ENCODE data around the gene TVP23A.
"Not testable (repeated sequence)": the region's sequence is repeated elsewhere in the genome, so short reads cannot be mapped to it uniquely, and the experiment has no call there.

The TVP23A gene

DNA sequence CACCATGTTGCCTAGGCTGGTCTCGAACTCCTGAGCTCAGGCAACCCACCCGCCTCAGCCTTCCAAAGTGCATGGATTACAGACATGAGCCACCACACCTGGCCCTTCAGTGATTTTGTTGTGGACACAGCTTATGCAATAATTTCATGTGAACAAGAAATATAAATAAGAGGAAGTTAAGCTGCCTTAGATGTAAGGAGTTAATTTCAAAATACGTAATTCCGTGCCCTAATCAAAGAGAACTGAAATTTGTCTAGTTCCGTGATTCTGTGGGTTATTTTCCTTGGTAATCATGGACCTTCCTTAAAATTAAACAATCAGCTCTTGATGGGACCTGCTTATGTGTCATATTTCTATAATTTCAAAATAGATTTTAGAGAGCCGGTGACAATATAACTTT lies 11.9 kb downstream of the TVP23A start:
- no peaks in the 10 kb centered on the region for H3K36me3 ChIP-seq (ENCODE audit: control insufficient read depth in 4 of 4, insufficient read depth in 4 of 4, low read length in 3 of 4)
- ChIA-PET POLR2A (interaction anchor here (0.6 kb wide), 1 partner anchor 9 kb away, joined by 5 read pairs; no protein-coding TSS in a partner anchor), CTCF (interaction anchor here (1.1 to 1.6 kb wide), 2 partner anchors 11 to 88 kb away, joined by 3 read pairs; no protein-coding TSS in a partner anchor)
- peaks cover 0 to 4% (median 0%) of the 10 kb centered on the region in 5 experiments for H3K9me3 ChIP-seq (ENCODE audit: control extremely low read depth in 1 of 5, control insufficient read depth in 4 of 5, insufficient read depth in 2 of 5, low read depth in 1 of 5, low read length in 4 of 5)
- 100% methylated on average over 4 of the region's 6 CpGs for WGBS (ENCODE audit: insufficient coverage)
- no peak overlapping the region for H3K27ac ChIP-seq (ENCODE audit: insufficient read depth in 1 of 2, low read depth in 1 of 2, low read length in 2 of 2, poor library complexity in 1 of 2, severe bottlenecking in 2 of 2)
- H3K27me3 ChIP-seq (replicated peaks in 2 of 5; ENCODE audit: control insufficient read depth in 4 of 5, insufficient read depth in 5 of 5, low read length in 4 of 5) = no peaks in the 10 kb centered on the region
- DNase-seq = no peak
- no peak overlapping the region for H3K4me3 ChIP-seq (ENCODE audit: control insufficient read depth in 1 of 7, extremely low read depth in 1 of 7, insufficient read depth in 4 of 7, low read depth in 2 of 7, low read length in 6 of 7)
- H3K4me1 ChIP-seq (ENCODE audit: control extremely low read depth in 1 of 4, control insufficient read depth in 4 of 4, insufficient read depth in 4 of 4, low read length in 3 of 4) = no peaks in the 10 kb centered on the region

DNA sequence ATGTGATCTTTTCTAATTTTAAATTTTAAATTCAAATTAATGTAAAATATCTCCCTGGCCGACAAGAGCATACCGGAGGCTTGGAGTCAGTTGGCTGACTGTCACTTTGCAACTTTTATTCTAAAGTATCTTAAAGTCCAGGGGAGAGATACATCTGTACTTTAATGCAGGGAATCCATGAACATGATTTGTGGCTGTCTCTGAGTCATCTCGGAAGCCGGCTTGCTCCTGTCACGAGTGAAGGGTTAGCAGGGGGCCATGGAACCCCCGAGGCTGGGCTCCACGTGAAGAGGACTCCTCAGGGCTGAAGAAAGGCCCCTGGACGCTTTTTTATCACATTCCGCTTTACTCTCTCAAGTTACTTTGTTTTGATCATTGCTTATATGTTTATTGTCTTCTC lies 13.3 kb downstream of the TVP23A start:
- Histone ChIP-seq H3K36me3 (ENCODE audit: control insufficient read depth in 4 of 4, insufficient read depth in 4 of 4, low read length in 3 of 4) (no peaks in the 10 kb centered on the region), H3K4me3 (ENCODE audit: control insufficient read depth in 1 of 7, extremely low read depth in 1 of 7, insufficient read depth in 4 of 7, low read depth in 2 of 7, low read length in 6 of 7) (no peak overlapping the region), H3K27ac (ENCODE audit: insufficient read depth in 1 of 2, low read depth in 1 of 2, low read length in 2 of 2, poor library complexity in 1 of 2, severe bottlenecking in 2 of 2) (no peak overlapping the region), H3K27me3 (replicated peaks in 2 of 5; ENCODE audit: control insufficient read depth in 4 of 5, insufficient read depth in 5 of 5, low read length in 4 of 5) (no peaks in the 10 kb centered on the region), H3K9me3 (ENCODE audit: control extremely low read depth in 1 of 5, control insufficient read depth in 4 of 5, insufficient read depth in 2 of 5, low read depth in 1 of 5, low read length in 4 of 5) (peaks cover 0 to 4% (median 0%) of the 10 kb centered on the region in 5 experiments), H3K4me1 (ENCODE audit: control extremely low read depth in 1 of 4, control insufficient read depth in 4 of 4, insufficient read depth in 4 of 4, low read length in 3 of 4) (no peaks in the 10 kb centered on the region)
- WGBS (ENCODE audit: insufficient coverage) = 92% methylated on average over 4 of the region's 9 CpGs
- CTCF ChIA-PET = interaction anchor here (1.6 kb wide), 1 partner anchor 12 kb away, joined by 3 read pairs; no protein-coding TSS in a partner anchor
- POLR2A ChIA-PET = no interaction called here
- no peak for DNase-seq

DNA sequence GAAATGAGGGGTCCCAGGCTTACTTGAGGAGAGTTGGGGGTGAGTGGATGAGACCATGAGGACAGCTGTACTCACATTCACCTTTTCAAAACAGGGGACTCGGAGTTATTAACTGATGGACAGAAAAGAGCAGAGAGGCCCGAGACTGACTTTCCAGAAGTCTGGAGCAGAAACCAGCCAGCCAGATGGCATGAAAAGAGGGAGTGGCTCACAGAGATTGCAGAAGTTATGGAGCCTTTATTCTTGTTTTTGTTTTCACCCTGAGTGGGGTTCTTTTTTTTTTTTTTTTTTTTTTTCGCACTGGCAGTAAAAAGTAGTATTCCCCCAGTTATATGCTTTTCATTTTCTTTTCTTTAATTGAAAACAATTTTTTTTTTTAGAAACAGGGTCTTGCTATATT lies 18.9 kb downstream of the TVP23A start:
- ChIA-PET CTCF (no interaction called here), POLR2A (no interaction called here)
- Histone ChIP-seq H3K9me3 (ENCODE audit: control extremely low read depth in 1 of 5, control insufficient read depth in 4 of 5, insufficient read depth in 2 of 5, low read depth in 1 of 5, low read length in 4 of 5) (peaks cover 0 to 3% (median 0%) of the 10 kb centered on the region in 5 experiments), H3K36me3 (ENCODE audit: control insufficient read depth in 4 of 4, insufficient read depth in 4 of 4, low read length in 3 of 4) (no peaks in the 10 kb centered on the region), H3K27me3 (replicated peaks in 2 of 5; ENCODE audit: control insufficient read depth in 4 of 5, insufficient read depth in 5 of 5, low read length in 4 of 5) (no peaks in the 10 kb centered on the region), H3K4me1 (ENCODE audit: control extremely low read depth in 1 of 4, control insufficient read depth in 4 of 4, insufficient read depth in 4 of 4, low read length in 3 of 4) (no peaks in the 10 kb centered on the region), H3K27ac (ENCODE audit: insufficient read depth in 1 of 2, low read depth in 1 of 2, low read length in 2 of 2, poor library complexity in 1 of 2, severe bottlenecking in 2 of 2) (no peak overlapping the region), H3K4me3 (ENCODE audit: control insufficient read depth in 1 of 7, extremely low read depth in 1 of 7, insufficient read depth in 4 of 7, low read depth in 2 of 7, low read length in 6 of 7) (no peak overlapping the region)
- DNase-seq = peak in 1 of 3 donors; percentile 26
- 100% methylated on average over 1 of the region's 3 CpGs for WGBS (ENCODE audit: insufficient coverage)

DNA sequence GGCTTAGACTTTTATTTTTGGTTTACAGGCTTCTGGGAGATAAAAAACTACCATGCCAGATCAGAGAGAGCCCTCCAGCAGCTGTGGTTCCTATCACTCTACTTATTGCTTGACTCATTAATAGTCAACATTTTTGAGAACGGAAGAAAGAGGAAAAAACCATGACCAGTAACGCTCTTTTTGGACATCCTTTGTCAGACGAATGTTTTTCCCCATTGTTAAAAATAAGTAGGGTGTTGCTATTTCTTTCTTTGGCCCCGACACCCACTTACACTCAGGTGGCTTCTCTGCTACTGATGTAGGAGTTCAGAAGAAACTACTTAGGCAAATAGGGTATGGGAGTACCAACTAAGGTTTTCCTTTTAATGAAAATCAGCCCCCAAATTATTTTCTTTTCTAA lies 27.5 kb downstream of the TVP23A start:
- CTCF ChIA-PET = no interaction called here
- POLR2A ChIA-PET = no interaction called here
- Histone ChIP-seq H3K4me3 (ENCODE audit: control insufficient read depth in 1 of 7, extremely low read depth in 1 of 7, insufficient read depth in 4 of 7, low read depth in 2 of 7, low read length in 6 of 7) (no peak overlapping the region), H3K4me1 (ENCODE audit: control extremely low read depth in 1 of 4, control insufficient read depth in 4 of 4, insufficient read depth in 4 of 4, low read length in 3 of 4) (no peaks in the 10 kb centered on the region), H3K9me3 (ENCODE audit: control extremely low read depth in 1 of 5, control insufficient read depth in 4 of 5, insufficient read depth in 2 of 5, low read depth in 1 of 5, low read length in 4 of 5) (no peaks in the 10 kb centered on the region), H3K27ac (ENCODE audit: insufficient read depth in 1 of 2, low read depth in 1 of 2, low read length in 2 of 2, poor library complexity in 1 of 2, severe bottlenecking in 2 of 2) (no peak overlapping the region), H3K36me3 (ENCODE audit: control insufficient read depth in 4 of 4, insufficient read depth in 4 of 4, low read length in 3 of 4) (no peaks in the 10 kb centered on the region), H3K27me3 (replicated peaks in 2 of 5; ENCODE audit: control insufficient read depth in 4 of 5, insufficient read depth in 5 of 5, low read length in 4 of 5) (no peaks in the 10 kb centered on the region)
- DNase-seq = no peak
- WGBS (ENCODE audit: insufficient coverage) = 83% methylated on average over 2 of the region's 4 CpGs

DNA sequence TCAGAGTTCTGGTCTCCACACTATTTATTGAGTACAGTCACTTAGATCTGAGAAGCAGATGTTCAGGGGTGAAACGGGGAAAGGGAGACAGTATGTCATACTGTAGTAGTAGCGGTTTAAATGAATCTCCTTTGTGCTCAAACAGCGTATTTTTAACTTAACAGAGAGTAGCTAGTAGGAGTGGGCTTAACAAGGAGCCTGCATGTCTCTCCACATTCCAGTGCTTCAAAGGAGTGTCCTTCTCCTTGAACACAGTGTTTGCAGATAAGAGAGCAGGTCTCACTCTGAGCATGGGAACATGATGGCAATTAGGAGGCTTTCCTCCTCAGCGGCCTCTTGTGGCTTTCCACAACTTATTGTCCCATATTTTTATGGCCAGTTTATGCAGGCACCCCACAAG lies 30.0 kb downstream of the TVP23A start:
- 96% methylated on average over 3 of the region's 4 CpGs for WGBS (ENCODE audit: insufficient coverage)
- H3K36me3 ChIP-seq (ENCODE audit: control insufficient read depth in 4 of 4, insufficient read depth in 4 of 4, low read length in 3 of 4); H3K27me3 ChIP-seq (replicated peaks in 2 of 5; ENCODE audit: control insufficient read depth in 4 of 5, insufficient read depth in 5 of 5, low read length in 4 of 5); CTCF ChIA-PET; DNase-seq; H3K9me3 ChIP-seq (ENCODE audit: control extremely low read depth in 1 of 5, control insufficient read depth in 4 of 5, insufficient read depth in 2 of 5, low read depth in 1 of 5, low read length in 4 of 5); H3K4me1 ChIP-seq (ENCODE audit: control extremely low read depth in 1 of 4, control insufficient read depth in 4 of 4, insufficient read depth in 4 of 4, low read length in 3 of 4); H3K4me3 ChIP-seq (ENCODE audit: control insufficient read depth in 1 of 7, extremely low read depth in 1 of 7, insufficient read depth in 4 of 7, low read depth in 2 of 7, low read length in 6 of 7); POLR2A ChIA-PET; H3K27ac ChIP-seq (ENCODE audit: insufficient read depth in 1 of 2, low read depth in 1 of 2, low read length in 2 of 2, poor library complexity in 1 of 2, severe bottlenecking in 2 of 2): not testable (repeated sequence)

DNA sequence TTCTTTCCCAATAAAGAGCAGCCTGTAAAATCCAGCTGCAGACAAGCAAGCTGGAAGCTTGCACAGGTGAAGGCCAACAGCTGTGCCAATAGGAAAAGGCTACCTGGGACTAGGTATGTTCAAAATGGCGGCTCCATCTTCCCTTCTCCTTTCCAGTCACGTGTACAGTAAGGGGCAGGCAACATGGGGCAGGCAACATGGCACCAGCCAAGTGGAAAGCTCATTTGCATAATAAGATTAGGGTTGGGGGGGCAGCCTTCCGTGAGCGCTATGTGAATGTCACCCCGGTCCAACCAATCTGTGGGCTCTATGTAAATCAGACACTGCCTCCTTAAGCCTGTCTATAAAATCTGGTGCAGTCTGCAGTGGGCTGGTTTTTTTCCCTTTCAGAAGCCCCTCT lies 31.3 kb downstream of the TVP23A start:
- POLR2A ChIA-PET = no interaction called here
- no peaks in the 10 kb centered on the region for H3K9me3 ChIP-seq (ENCODE audit: control extremely low read depth in 1 of 5, control insufficient read depth in 4 of 5, insufficient read depth in 2 of 5, low read depth in 1 of 5, low read length in 4 of 5)

DNA sequence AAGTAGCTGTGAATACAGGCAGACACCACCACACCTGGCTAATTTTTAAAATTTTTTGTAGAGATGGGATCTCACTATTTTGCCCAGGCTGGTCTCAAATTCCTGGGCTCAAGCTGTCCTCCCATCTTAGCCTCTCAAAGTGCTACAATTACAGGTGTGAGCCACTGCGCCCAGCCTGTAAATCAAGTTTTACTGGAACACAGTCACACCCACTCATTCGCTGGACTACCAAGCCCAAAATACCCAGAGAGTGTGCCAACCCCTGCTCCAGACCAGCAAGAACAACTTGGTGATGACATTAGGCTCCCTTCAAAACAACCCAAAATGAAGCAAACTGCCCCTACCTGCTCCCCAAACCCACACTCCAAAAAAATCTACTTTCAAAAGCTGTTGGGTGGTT lies 36.0 kb downstream of the TVP23A start:
- Histone ChIP-seq H3K27ac (ENCODE audit: insufficient read depth in 1 of 2, low read depth in 1 of 2, low read length in 2 of 2, poor library complexity in 1 of 2, severe bottlenecking in 2 of 2) (no peak overlapping the region), H3K36me3 (ENCODE audit: control insufficient read depth in 4 of 4, insufficient read depth in 4 of 4, low read length in 3 of 4) (no peaks in the 10 kb centered on the region), H3K4me1 (ENCODE audit: control extremely low read depth in 1 of 4, control insufficient read depth in 4 of 4, insufficient read depth in 4 of 4, low read length in 3 of 4) (no peaks in the 10 kb centered on the region), H3K27me3 (replicated peaks in 2 of 5; ENCODE audit: control insufficient read depth in 4 of 5, insufficient read depth in 5 of 5, low read length in 4 of 5) (no peaks in the 10 kb centered on the region), H3K9me3 (ENCODE audit: control extremely low read depth in 1 of 5, control insufficient read depth in 4 of 5, insufficient read depth in 2 of 5, low read depth in 1 of 5, low read length in 4 of 5) (no peaks in the 10 kb centered on the region), H3K4me3 (ENCODE audit: control insufficient read depth in 1 of 7, extremely low read depth in 1 of 7, insufficient read depth in 4 of 7, low read depth in 2 of 7, low read length in 6 of 7) (no peak overlapping the region)
- POLR2A ChIA-PET = no interaction called here
- DNase-seq = no peak
- WGBS (ENCODE audit: insufficient coverage) = 100% methylated on average over 2 of the region's 2 CpGs
- CTCF ChIA-PET = interaction anchor here (0.6 kb wide), 1 partner anchor 85 kb away, joined by 3 read pairs; no protein-coding TSS in a partner anchor

More for the DNA sequence above, 31.3 kb downstream of the TVP23A start:
- DNase-seq = no peak
- Histone ChIP-seq H3K27ac (ENCODE audit: insufficient read depth in 1 of 2, low read depth in 1 of 2, low read length in 2 of 2, poor library complexity in 1 of 2, severe bottlenecking in 2 of 2) (no peak overlapping the region), H3K36me3 (ENCODE audit: control insufficient read depth in 4 of 4, insufficient read depth in 4 of 4, low read length in 3 of 4) (no peaks in the 10 kb centered on the region), H3K4me1 (ENCODE audit: control extremely low read depth in 1 of 4, control insufficient read depth in 4 of 4, insufficient read depth in 4 of 4, low read length in 3 of 4) (no peaks in the 10 kb centered on the region), H3K27me3 (replicated peaks in 2 of 5; ENCODE audit: control insufficient read depth in 4 of 5, insufficient read depth in 5 of 5, low read length in 4 of 5) (no peaks in the 10 kb centered on the region), H3K4me3 (ENCODE audit: control insufficient read depth in 1 of 7, extremely low read depth in 1 of 7, insufficient read depth in 4 of 7, low read depth in 2 of 7, low read length in 6 of 7) (no peak overlapping the region)
- WGBS (ENCODE audit: insufficient coverage) = 100% methylated on average over 4 of the region's 5 CpGs
- CTCF ChIA-PET = interaction anchor here (0.9 kb wide), 1 partner anchor 30 kb away, joined by 3 read pairs; no protein-coding TSS in a partner anchor
